Activated naive CD4-positive, alpha-beta T cell treated with anti-CD3 and anti-CD28 coated beads, Interleukin-2, amount 10 ng/mL, durations not matched to agents 7 days and 5 days (primary cell): Measurements from ENCODE around the gene NPC1L1.

Source experiments
- CTCF ChIA-PET: fragments of 350-600 bp; sonication (Branson Sonifier 250); formaldehyde crosslinking; loops from one replicate; lab custom pipeline; 2021; ENCODE audit warnings: antibody characterized with exemption; lab: Charles Lee
- DNase-seq: peaks from one replicate; pipeline ENCODE4 v3.0.0-alpha.2; 2020
- H3K27ac Mint-ChIP-seq: one replicate; pipeline ENCODE4 v1.8.0; 2021; ENCODE audit warnings: mild to moderate bottlenecking, moderate library complexity, mixed read lengths
- H3K27me3 Mint-ChIP-seq: one replicate; pipeline ENCODE4 v1.8.0; 2021; ENCODE audit warnings: mild to moderate bottlenecking, mixed read lengths
- H3K36me3 Mint-ChIP-seq: one replicate; pipeline ENCODE4 v1.8.0; 2021; ENCODE audit warnings: mixed read lengths
- H3K4me1 Mint-ChIP-seq: one replicate; pipeline ENCODE4 v1.8.0; 2021; ENCODE audit warnings: mixed read lengths
- H3K4me3 Mint-ChIP-seq: one replicate; pipeline ENCODE4 v1.8.0; 2021; ENCODE audit warnings: mild to moderate bottlenecking, moderate library complexity, mixed read lengths
- H3K9me3 Mint-ChIP-seq: one replicate; pipeline ENCODE4 v1.8.0; 2021; ENCODE audit warnings: mixed read lengths

Gene NPC1L1

DNA sequence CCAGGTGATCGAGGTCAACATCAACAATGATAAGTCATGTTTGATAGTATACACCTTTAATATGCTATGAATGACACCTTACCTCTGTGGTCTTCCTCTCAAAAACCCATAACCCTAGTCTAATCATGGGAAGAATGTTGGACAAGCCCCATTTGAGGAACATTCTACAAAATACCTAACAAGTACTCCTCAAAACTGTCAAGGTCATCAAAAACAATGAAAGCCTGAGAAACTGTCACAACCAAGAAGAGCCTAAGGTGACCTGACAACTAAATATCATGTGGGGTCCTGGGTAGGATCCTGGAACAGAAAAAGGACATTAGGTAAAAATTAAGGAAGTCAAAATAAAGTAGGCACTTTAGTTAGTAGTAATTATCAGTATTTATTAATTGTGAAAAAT is 44.7 kb downstream of the NPC1L1 start:
- Mint-ChIP-seq H3K9me3 (no peaks in the 10 kb centered on the region), H3K4me1 (peaks cover under 1% of the 10 kb centered on the region), H3K4me3 (no peak overlapping the region), H3K27ac (no peak overlapping the region), H3K27me3 (peaks cover 13% of the 10 kb centered on the region), H3K36me3 (no peaks in the 10 kb centered on the region)
- CTCF ChIA-PET, result no interaction called here
- no peak for DNase-seq

DNA sequence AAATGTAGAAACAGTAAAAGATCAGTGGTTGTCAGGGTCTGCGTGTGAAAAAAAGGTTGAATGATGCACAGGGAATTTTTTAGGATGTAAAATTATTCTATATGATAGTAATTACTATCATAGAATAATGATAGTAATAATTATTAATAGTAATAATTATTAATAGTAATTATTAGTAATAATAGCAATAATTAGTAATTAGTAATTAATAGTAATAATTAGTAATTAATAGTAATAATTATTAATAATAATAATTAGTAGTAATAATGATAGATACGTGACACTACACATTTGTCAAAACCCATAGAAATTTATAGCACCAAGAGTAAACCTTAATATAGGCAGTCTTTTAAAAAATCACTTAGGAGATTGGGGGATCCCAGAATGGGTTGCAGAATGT is 46.2 kb downstream of the NPC1L1 start:
- Mint-ChIP-seq H3K36me3 (peaks cover 1% of the 10 kb centered on the region), H3K27ac (no peak overlapping the region), H3K9me3 (no peaks in the 10 kb centered on the region), H3K27me3 (peaks cover 11% of the 10 kb centered on the region), H3K4me3 (no peak overlapping the region), H3K4me1 (peaks cover 8% of the 10 kb centered on the region)
- no peak for DNase-seq
- CTCF ChIA-PET, result no interaction called here

GRCh38 chr7:44491229-44491628 is 49.9 kb downstream of the NPC1L1 start:
- CTCF ChIA-PET, result interaction anchor here (0.8 to 0.9 kb wide), 2 partner anchors 16 to 249 kb away, joined by 3 read pairs; no protein-coding TSS in a partner anchor
- H3K36me3 Mint-ChIP-seq, result peaks cover 24% of the 10 kb centered on the region
- H3K4me1 Mint-ChIP-seq, result peaks cover 36% of the 10 kb centered on the region
- peak overlapping the region; percentile 72 for H3K4me3 Mint-ChIP-seq
- DNase-seq, result no peak
- peak overlapping the region; percentile 88 for H3K27ac Mint-ChIP-seq
- no peaks in the 10 kb centered on the region for H3K9me3 Mint-ChIP-seq
- no peaks in the 10 kb centered on the region for H3K27me3 Mint-ChIP-seq

GRCh38 chr7:44490351-44491200 is 50.6 kb downstream of the NPC1L1 start, which contains the start of gene NUDCD3:
NUDCD3 (minus strand) TSS chr7:44490658; CDS start chr7:44490600, 58 bp downstream.
- Mint-ChIP-seq H3K4me1 (peaks cover 43% of the 10 kb centered on the region), H3K9me3 (no peaks in the 10 kb centered on the region), H3K27ac (peak within 1 kb of the TSS; percentile 88), H3K36me3 (peaks cover 29% of the 10 kb centered on the region), H3K4me3 (peak within 1 kb of the TSS; percentile 72), H3K27me3 (no peaks in the 10 kb centered on the region)
- peak; percentile 87 for DNase-seq
- CTCF ChIA-PET, result interaction anchor here (0.6 to 1.5 kb wide), 6 partner anchors 11 to 249 kb away, joined by 3 to 5 read pairs (median 3); no protein-coding TSS in a partner anchor

DNA sequence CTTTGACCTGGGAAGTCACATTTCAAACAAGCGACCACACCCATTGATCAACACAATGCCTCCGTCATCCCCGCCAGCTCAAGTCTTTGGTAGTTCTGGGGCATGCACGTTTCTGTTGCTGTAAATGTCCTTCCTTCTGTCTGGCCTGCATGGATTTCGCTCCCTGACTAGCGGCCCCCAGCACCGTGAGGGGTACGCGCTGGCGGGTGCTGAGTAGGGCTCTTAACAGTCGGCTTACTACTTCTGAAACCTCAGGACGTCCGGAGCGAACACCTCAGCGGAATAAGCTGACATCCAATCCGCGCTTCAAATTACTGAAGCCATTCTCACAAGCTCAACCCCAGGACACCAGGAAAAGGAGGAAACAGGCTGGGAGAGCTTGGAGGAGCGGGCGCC is 51.2 kb downstream of the NPC1L1 start:
- Mint-ChIP-seq H3K4me1 (peaks cover 49% of the 10 kb centered on the region), H3K27me3 (no peaks in the 10 kb centered on the region), H3K36me3 (peaks cover 32% of the 10 kb centered on the region), H3K9me3 (no peaks in the 10 kb centered on the region), H3K4me3 (peak overlapping the region; percentile 72), H3K27ac (peak overlapping the region; percentile 88)
- CTCF ChIA-PET, result interaction anchor here (1.0 to 1.5 kb wide), 4 partner anchors 10 to 249 kb away, joined by 3 to 5 read pairs (median 4); no protein-coding TSS in a partner anchor
- peak; percentile 61 for DNase-seq

DNA sequence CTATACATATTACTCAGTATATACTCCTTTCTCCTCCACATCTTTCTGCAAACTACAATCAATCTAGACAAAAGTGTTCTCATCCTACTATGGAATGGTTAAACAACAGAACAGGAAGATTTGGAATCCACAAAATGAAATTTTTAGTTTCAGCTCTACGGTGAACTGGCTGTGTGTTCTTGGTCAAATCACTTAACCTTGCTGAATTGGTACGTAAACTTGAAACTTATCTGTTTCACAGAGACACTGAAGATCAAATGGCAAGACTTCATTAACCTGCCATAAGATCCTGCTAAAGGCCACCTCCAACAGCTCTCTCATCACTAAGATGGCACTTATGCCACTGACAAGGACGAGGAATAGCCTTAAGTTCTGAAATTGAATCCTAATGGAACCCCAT is 52.2 kb downstream of the NPC1L1 start:
- DNase-seq, result no peak
- Mint-ChIP-seq H3K27me3 (no peaks in the 10 kb centered on the region), H3K4me3 (peak overlapping the region; percentile 72), H3K4me1 (peaks cover 58% of the 10 kb centered on the region), H3K27ac (peak overlapping the region; percentile 88), H3K36me3 (peaks cover 40% of the 10 kb centered on the region), H3K9me3 (peaks cover under 1% of the 10 kb centered on the region)
- CTCF ChIA-PET, result interaction anchor here (1.4 kb wide), 1 partner anchor 248 kb away, joined by 5 read pairs; no protein-coding TSS in a partner anchor

DNA sequence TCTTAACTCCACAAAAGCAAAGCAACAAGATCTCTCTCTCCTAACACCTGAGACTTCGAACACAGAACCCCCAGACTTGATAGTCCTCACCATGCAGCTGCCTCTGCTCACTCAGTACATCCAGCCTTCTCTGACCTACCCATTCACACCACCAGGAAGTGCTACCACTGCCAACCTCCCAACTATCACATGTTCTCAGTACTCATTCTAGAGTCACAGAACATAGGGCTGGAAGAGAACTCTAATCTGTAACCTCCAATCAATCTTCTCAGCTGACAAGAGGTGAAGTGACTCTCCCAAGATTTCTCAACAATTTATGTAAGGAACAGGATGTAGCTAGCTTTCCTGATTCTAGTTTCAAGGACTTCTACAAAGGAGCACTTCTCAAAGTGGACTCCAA is 54.4 kb downstream of the NPC1L1 start:
- CTCF ChIA-PET, result interaction anchor here (1.0 to 1.1 kb wide), 2 partner anchors 79 to 246 kb away, joined by 3 read pairs; no protein-coding TSS in a partner anchor
- no peaks in the 10 kb centered on the region for H3K27me3 Mint-ChIP-seq
- H3K4me3 Mint-ChIP-seq, result no peak overlapping the region
- no peak for DNase-seq
- peaks cover 71% of the 10 kb centered on the region for H3K4me1 Mint-ChIP-seq
- peaks cover 14% of the 10 kb centered on the region for H3K9me3 Mint-ChIP-seq
- peaks cover 63% of the 10 kb centered on the region for H3K36me3 Mint-ChIP-seq
- H3K27ac Mint-ChIP-seq, result no peak overlapping the region

DNA sequence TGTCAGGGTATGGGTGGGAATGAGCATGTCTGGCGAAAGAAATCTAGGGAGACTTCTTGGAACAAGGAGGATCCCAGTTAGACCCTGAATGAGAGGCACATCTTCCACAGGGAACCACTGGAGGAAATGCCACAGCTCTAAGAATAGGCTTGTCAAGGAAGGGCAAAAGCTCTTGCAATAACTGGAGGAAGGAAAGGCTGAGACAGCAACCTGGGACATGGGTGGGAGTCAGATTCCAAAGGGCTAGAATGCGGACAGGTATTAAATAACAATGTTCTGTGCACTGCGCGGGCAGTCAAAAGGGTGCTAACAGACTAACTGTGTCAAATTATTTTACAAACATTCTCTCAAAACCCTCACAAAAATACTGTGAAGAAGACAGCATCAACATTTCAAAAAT is 55.1 kb downstream of the NPC1L1 start:
- no peak overlapping the region for H3K4me3 Mint-ChIP-seq
- H3K9me3 Mint-ChIP-seq, result peaks cover 14% of the 10 kb centered on the region
- no peak overlapping the region for H3K27ac Mint-ChIP-seq
- DNase-seq, result no peak
- H3K27me3 Mint-ChIP-seq, result no peaks in the 10 kb centered on the region
- CTCF ChIA-PET, result interaction anchor here (1.1 kb wide), 1 partner anchor 80 kb away, joined by 3 read pairs; no protein-coding TSS in a partner anchor
- H3K4me1 Mint-ChIP-seq, result peaks cover 66% of the 10 kb centered on the region
- peaks cover 69% of the 10 kb centered on the region for H3K36me3 Mint-ChIP-seq

DNA sequence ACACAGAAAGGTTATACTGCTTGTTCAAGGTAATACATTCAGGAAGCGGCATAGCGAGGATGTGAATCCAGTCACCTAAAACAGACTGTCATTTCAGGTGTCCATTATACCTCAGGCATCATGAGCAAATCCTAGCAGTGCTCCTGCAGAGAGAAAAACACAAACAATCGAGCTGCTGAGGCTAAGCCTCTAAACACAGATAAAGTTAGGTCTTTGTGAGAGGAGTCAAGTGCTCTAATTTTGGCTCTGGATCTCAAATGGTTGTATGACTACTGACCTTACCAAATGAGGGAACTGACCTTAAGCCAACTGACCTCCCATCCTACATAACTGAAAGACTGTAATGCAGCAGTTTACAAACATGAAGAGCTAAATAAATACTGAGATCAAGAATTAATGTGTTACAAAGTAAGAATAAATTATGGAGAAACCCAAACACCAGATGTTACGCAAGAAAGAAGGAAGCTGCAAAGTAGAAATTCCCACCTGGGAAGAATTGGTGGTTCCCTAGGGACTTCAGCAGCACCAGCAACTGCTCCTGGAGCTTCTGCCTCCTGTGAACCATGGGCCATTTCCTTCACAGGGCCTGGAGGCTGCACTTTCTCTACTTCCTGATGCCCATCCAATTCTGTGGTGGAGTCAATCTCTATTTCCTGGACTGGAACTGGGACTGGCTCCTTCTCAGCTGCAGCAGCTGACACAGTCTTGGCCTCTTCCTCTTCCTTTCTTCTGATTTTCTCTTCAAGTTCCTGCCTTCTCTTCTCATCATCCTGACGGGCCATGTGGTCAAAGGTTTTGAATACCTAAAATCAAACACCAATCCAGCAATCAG is 56.4 kb downstream of the NPC1L1 start:
- DNase-seq, result no peak
- Mint-ChIP-seq H3K36me3 (peaks cover 75% of the 10 kb centered on the region), H3K27ac (no peak overlapping the region), H3K27me3 (no peaks in the 10 kb centered on the region), H3K9me3 (peaks cover 14% of the 10 kb centered on the region), H3K4me1 (peaks cover 71% of the 10 kb centered on the region), H3K4me3 (no peak overlapping the region)
- CTCF ChIA-PET, result interaction anchor here (1.4 kb wide), 1 partner anchor 81 kb away, joined by 3 read pairs; no protein-coding TSS in a partner anchor

- Mint-ChIP-seq H3K9me3 (peaks cover 14% of the 10 kb centered on the region), H3K27me3 (no peaks in the 10 kb centered on the region), H3K27ac (peak overlapping the region; percentile 60), H3K4me3 (no peak overlapping the region), H3K4me1 (peaks cover 59% of the 10 kb centered on the region), H3K36me3 (peaks cover 74% of the 10 kb centered on the region)
- DNase-seq, result no peak
- CTCF ChIA-PET, result interaction anchor here (1.3 kb wide), 1 partner anchor 654 kb away, joined by 3 read pairs; no protein-coding TSS in a partner anchor
These were observed 58.3 kb downstream of the NPC1L1 start for GRCh38 chr7:44482502-44483485.

DNA sequence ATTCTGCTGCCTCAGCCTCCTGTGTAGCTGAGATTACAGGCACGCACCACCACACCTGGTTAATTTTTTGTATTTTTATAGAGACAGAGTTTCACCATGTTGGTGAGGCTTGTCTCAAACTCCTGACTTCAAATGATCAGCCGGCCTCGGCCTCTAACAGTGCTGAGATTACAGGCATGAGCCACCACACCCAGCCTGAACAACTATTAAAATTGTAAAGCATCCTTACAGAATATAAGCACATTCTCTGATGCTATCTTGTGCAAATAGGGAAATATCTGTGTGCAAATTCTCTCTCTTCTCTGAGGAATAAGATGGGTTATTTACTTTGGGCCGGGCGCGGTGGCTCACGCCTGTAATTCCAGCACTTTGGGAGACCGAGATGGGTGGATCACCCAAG is 63.2 kb downstream of the NPC1L1 start:
- H3K9me3 Mint-ChIP-seq, result peaks cover 6% of the 10 kb centered on the region

DNA sequence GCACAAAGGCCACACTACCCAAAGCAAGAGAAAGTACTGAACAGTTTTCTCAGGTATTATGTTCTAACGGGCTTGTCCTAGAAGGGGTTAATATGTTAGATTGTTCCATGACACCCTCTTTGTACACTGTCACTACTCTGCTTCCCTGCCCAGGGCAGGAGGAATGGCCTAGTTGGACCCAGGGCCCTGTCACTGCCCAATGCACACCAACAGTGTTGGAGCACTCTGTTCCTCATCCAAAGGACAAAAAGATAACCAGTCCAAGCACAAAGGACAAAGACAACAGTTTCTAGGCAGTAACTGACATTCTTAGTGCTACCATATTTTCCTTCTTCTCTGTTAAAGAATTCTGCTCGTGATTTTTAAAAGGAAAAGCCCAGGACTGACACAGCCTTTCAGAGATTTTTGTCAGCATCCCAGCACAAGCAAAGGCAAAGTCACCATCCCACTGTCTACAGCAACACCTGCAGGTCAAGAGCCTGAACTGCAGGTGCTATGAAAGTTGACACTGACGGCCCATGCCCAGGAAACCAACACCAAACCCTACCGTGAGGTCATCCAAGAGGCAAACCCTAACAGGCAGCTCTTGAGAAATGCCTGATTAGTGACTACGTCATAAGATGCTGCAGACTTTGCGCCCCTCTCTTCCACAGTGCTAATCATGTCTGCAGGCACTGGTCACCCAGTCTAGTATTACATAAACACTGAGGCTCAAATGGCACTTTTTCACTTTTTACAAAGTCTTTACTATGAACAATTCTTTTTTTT is 63.9 kb downstream of the NPC1L1 start:
- H3K9me3 Mint-ChIP-seq, result no peaks in the 10 kb centered on the region
- peak; percentile 75 for DNase-seq
- H3K4me3 Mint-ChIP-seq, result no peak overlapping the region
- H3K36me3 Mint-ChIP-seq, result peaks cover 57% of the 10 kb centered on the region
- H3K27me3 Mint-ChIP-seq, result no peaks in the 10 kb centered on the region
- CTCF ChIA-PET, result interaction anchor here (0.7 to 1.2 kb wide), 6 partner anchors 10 to 236 kb away, joined by 3 to 16 read pairs (median 4); no protein-coding TSS in a partner anchor
- no peak overlapping the region for H3K27ac Mint-ChIP-seq
- H3K4me1 Mint-ChIP-seq, result peaks cover 25% of the 10 kb centered on the region

More for the DNA sequence above, 63.2 kb downstream of the NPC1L1 start:
- no peak for DNase-seq
- Mint-ChIP-seq H3K4me1 (peaks cover 31% of the 10 kb centered on the region), H3K36me3 (peaks cover 60% of the 10 kb centered on the region), H3K4me3 (no peak overlapping the region), H3K27me3 (no peaks in the 10 kb centered on the region), H3K27ac (no peak overlapping the region)
- CTCF ChIA-PET, result interaction anchor here (0.6 to 1.2 kb wide), 8 partner anchors 10 to 347 kb away, joined by 3 to 16 read pairs (median 4); no protein-coding TSS in a partner anchor
